ES-I3 (cell line): ENCODE results near the gene DPH2.

Experiments used
- H3K36me3 ChIP-seq: 2 replicates; pipeline ENCODE4 v1.6.1; 2013; ENCODE audit warnings: mild to moderate bottlenecking, low read length, control low read depth, moderate library complexity; ENCODE audit not compliant: insufficient read depth
- H3K4me1 ChIP-seq: 2 replicates; pipeline ENCODE4 v1.6.1; 2013; ENCODE audit warnings: mild to moderate bottlenecking, control low read depth, low read length; ENCODE audit not compliant: insufficient read depth
- H3K9ac ChIP-seq: 2 replicates; pipeline ENCODE4 v1.6.1; 2013; ENCODE audit warnings: low read depth, mild to moderate bottlenecking, low read length, moderate library complexity
- H3K9me3 ChIP-seq: 2 replicates; pipeline ENCODE4 v1.6.1; 2013; ENCODE audit warnings: mild to moderate bottlenecking, low read length, moderate library complexity; ENCODE audit not compliant: control insufficient read depth, insufficient read depth

DPH2 gene

DNA sequence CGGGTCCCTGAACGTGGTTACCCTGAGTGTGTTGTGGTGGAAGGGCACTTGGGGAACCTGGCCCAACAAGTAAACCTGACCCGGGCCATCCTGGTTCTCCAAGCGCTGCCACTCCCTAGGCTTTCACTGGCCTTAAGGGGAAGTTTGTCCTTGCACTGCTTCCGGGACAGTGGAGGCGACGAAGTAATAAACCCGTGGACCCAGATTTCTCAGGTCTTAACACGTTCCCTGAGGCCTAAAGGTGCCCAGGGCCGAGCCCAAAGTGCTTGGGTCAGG lies 21.3 kb downstream of the DPH2 start:
- no peaks in the 10 kb centered on the region for H3K36me3 ChIP-seq
- H3K9ac ChIP-seq = peak overlapping the region; percentile 82
- no peaks in the 10 kb centered on the region for H3K9me3 ChIP-seq
- H3K4me1 ChIP-seq = no peaks in the 10 kb centered on the region; the same call in 1 of the 2 replicates

DNA sequence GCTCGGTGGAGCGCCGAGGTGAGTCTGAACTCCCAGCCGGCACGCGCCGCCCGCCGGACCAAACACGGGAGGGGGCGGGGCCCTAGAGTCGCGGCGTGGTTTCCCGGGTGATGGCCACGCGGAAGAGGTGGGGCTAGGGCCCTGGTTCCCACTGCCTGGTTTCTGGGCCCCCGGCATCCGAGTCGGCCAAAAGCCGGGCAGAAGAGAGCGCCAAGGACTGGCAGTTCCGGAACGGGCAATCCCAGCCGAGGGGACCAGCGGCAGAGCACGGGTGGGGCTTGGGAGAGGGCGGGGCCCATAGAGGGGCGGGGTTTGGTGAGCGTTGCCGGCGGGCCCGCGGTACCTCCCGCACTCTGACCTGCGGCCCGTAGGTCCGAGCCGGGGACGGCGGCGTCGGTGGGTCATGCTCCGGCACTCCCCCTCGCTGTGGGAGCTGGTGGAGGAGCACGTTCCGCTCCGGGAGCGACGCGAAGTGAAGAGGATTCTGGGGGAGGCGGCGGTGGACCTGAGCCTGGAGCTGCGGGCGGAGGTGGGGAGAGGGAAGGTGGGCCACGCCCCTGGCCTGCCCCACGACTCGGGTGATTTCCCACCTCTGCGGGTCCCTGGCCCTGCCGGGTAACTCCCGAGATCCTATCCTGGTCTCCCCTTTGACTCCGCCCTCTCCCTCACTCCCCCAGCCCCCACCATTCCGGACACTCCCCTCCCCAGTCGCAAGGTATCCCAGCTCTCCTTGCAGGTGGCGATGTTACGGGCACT lies 21.8 kb downstream of the DPH2 start, which contains the start of gene CCDC24:
Gene CCDC24, plus strand, starts transcription at position 124 of the 756 bp plus-strand sequence. Its CDS starts 280 bp downstream, at position 404.
- no peaks in the 10 kb centered on the region; the same call in 1 of the 2 replicates for H3K4me1 ChIP-seq
- no peaks in the 10 kb centered on the region for H3K36me3 ChIP-seq
- peak within 1 kb of the TSS; percentile 82 for H3K9ac ChIP-seq
- no peaks in the 10 kb centered on the region for H3K9me3 ChIP-seq

DNA sequence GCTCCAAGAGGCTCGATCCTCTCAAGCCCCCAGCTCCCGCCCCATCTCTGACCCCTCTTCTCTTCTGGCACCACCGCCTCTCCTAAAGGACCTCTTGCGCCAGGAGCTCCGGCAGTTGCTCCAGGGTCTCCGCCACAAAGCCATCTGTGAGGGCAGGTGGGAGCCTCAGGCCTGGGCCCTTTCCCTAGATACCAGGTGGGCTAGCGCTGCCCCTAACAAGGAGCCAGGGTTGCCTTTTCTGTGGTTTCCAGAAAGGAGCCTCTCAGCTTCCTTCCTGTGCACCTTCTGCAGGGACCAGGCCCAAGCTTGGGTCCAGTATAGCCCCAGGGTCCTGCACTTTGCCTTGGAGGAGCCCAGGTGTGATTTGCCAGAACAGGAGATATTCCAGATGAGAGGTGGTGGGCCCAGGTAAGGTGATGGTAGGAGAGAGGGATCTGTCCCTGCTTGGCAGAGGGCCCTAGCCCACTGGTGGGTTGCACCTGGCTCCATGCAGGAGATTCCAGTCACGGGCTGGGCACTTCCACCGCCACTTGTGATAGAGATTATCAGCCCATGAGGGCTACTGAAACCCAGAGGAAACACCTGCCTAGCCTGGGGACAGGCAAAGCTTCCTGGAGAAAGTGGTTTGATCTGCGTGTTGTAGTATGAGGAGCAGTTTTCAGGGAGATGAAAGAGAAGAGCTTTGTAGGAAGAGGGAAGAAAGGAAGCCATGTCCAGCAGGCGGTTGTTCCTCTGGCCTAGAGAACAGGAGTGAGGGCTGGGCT lies 22.6 kb downstream of the DPH2 start:
- Histone ChIP-seq H3K36me3 (no peaks in the 10 kb centered on the region), H3K9me3 (no peaks in the 10 kb centered on the region), H3K9ac (peak overlapping the region; percentile 82), H3K4me1 (no peaks in the 10 kb centered on the region; the same call in 1 of the 2 replicates)

DNA sequence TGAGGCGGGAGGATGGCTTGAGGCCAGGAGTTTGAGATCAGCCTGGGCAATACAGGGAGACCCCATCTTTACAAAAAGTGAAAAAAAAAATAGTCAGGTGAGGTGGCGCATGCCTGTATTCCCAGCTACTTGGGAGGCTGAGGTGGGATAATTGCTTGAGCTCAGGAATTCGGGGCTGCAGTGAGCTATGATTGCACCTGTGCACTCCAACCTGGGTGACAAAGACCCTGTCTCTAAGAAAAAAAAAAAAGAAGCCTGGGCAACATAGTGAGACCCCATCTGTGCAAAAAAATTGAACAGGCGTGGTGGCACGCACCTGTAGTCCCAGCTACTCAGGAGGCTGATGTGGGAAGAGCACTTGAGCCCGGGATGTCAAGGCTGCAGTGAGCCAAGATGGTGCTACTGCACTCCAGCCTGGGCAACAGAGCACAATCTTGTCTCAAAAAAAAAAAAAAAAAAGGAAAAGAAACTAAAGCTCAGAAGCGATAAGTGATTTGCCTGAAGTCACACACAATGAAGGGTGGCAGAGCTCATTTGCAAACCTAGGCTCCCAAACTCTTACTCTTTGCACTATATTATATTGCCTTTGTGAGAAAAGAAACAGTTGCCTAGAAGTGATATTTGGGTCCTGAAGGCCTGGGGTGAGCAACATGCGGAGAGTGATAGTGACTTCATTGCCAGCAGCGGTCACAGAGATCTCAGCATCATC lies 23.6 kb downstream of the DPH2 start:
- no peaks in the 10 kb centered on the region for H3K9me3 ChIP-seq
- H3K9ac ChIP-seq = no peak overlapping the region
- no peaks in the 10 kb centered on the region; the same call in 1 of the 2 replicates for H3K4me1 ChIP-seq
- no peaks in the 10 kb centered on the region for H3K36me3 ChIP-seq

DNA sequence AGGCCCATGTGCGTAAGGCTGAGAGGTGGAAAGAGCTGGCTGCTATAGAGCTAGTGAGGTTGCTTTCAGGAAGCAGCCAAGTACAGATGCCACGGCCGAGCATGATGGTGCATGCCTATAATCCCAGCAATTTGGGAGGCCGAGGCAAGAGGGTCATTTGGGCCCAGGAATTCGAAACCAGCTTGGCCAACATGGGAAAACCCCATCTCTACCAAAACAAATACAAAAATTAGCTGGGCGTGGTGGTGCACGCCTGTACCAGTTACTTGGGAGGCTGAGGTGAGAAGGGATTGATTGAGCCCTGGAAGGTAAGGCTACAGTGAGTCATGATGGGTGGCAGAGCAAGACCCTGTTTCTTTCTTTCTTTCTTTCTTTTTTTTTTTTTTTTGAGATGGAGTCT lies 24.3 kb downstream of the DPH2 start:
- Histone ChIP-seq H3K36me3 (no peaks in the 10 kb centered on the region), H3K9me3 (no peaks in the 10 kb centered on the region), H3K9ac (no peak overlapping the region), H3K4me1 (no peaks in the 10 kb centered on the region; the same call in 1 of the 2 replicates)

DNA sequence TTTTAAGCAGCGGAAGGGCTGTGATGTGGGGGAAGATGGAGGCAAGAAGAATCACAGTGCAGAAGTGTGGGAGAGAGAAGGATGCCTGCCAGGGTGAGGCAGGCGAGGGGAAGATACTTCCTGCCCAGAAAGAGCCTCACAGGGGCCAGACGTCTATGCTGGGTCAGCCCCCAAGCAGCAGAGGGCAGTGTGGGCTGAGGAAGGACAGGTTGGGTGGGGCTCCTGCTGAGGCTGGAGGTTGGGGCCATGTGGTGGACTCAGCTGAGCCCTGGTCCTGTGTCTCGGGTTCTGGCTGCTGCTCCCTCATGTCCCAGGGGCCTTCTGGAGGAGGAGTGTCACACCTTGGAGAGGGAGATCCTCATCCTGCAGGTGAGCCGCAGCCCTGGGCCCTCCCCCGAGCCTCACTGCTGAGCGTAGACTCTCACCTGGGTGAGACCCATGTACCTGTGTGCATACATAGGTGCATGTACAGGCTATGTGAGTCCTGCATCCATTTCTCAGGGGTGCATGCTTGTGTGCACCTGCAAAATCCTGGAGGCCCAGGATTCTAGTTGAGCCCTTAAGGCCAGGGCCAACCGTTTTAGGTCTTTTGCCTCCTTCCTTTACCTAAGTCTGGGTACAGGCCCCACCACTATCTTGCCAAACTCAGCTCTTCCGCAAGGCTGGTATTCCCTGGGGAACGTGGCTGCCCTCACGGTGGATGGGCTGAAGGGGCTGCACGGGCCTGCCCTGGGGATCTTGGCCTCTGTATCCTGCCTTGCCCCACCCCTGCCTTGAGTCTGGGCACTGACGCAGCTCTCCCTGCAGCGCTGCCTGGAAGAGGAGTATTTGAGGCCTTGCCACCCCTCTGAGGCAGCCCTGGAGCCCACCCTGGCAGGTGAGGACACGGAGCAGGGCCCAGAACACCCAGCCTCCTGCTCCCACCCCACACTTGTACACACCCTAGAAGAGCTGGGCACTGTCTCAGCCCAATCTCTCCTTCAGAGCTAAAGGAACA lies 25.3 kb downstream of the DPH2 start:
- no peaks in the 10 kb centered on the region; the same call in 1 of the 2 replicates for H3K4me1 ChIP-seq
- H3K9ac ChIP-seq = no peak overlapping the region
- H3K36me3 ChIP-seq = no peaks in the 10 kb centered on the region
- H3K9me3 ChIP-seq = no peaks in the 10 kb centered on the region

DNA sequence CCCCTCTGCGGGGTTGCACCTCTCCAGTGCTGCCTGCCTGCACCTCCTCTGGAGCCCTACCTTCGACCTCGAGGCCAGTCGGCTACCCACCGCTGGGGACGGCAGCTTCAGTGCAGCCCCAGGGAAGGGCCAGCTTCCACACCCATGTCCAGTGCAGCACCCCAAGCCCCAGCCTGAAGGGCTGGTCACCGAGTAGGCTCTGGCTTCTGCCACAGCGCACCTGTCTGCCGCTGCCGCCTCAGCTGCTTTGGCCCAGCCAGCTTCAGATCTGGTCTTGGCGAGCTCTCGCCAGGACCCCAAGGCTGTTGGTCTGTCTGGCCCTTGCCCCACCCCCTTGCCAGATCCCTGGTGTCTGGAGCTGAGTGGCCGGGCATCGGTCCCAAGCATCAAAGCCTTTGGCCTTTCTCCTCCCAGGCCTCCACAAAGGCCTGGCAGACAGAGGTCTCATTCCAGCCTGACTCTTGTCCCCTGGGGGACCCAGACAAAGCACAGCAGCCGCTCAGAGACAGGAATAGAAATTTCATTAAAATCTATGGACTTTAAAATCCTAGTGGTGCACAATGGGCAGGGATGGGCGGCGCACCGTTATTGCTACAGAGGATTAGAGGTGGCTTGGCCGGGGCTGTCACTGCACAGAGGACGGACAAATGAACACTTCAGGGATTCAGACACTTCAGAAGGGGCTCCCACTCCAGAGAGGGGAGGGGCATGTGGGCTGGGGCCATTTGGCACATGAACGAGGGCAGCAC lies 26.3 kb downstream of the DPH2 start:
- Histone ChIP-seq H3K4me1 (no peaks in the 10 kb centered on the region; the same call in 1 of the 2 replicates), H3K9me3 (no peaks in the 10 kb centered on the region), H3K36me3 (no peaks in the 10 kb centered on the region), H3K9ac (no peak overlapping the region)

DNA sequence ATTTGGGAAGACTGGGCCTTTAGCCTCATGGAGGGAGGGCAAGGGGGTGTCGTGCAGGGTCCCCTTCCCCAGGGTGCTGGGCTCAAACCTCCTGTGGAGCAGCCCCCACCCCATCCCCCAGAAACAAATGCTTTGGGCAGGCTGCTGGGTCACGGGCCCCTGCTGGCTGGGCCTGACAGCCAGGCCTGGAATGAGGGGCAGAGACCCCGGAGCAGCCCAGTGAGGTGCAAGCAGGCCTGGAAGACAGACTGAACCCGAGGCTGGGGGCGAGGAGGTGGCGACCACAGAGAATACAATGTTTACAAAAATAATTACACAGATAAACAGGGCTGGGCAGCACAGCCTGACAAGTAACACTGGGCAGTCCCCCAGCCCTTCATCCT lies 26.9 kb downstream of the DPH2 start:
- no peaks in the 10 kb centered on the region for H3K9me3 ChIP-seq

DNA sequence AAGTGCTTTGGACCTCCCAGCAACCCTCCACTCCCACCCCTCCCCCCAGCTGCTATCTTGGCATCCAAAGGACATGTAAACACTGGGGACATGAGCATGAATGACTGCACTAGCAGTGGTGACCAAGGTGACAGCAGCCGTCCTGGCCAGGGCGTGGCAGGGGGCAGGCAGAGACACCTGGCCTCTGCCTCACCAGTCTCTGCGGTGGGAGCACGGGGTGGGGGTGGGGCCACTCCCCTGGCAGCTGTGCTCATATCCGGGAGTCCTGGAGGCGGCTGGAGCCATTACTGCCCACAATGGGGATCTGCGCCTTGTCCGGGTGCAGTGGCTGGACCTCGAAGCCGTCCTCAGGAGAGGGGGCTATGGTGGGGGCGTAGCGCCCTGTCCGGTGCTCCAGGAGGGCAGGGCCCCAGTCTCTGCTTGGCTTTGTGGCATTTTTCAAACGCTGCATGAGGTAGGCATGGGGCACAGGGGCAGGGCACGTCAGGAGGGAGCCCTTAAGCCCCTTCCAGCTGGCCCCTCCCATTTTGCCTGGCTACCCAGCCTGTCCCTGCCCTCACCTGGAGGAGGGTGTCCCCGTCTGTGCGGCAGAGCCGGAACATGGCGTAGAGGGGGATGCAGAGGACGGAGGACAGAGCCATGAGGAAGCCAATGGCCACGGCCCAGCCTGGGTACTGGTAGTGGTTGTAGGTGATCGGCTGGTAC lies 27.6 kb downstream of the DPH2 start:
- no peak overlapping the region for H3K9ac ChIP-seq
- H3K4me1 ChIP-seq = no peaks in the 10 kb centered on the region; the same call in 1 of the 2 replicates
- H3K9me3 ChIP-seq = no peaks in the 10 kb centered on the region
- H3K36me3 ChIP-seq = no peaks in the 10 kb centered on the region

More for the DNA sequence above, 26.9 kb downstream of the DPH2 start:
- Histone ChIP-seq H3K4me1 (no peaks in the 10 kb centered on the region; the same call in 1 of the 2 replicates), H3K9ac (no peak overlapping the region), H3K36me3 (no peaks in the 10 kb centered on the region)

DNA sequence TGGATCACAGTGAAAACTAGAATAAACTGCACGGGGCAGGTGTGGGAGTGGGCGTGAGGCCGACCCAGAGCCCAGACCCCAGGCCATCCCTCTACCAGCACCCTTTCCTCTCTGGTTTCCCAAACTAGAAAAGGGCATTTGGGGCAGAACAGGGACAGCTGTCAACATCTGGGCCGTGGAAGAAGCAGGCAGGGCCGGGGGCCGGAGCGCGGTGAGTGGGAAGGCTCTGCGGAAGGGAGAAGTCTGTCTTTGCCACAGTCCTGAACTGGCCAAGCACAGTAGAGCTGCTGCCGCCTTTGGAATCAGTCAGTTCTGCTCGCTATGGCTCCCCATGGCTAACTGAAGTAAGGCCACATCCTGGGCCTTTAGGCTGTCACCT lies 28.2 kb downstream of the DPH2 start:
- Histone ChIP-seq H3K36me3 (no peaks in the 10 kb centered on the region), H3K9me3 (no peaks in the 10 kb centered on the region), H3K9ac (no peak overlapping the region), H3K4me1 (no peaks in the 10 kb centered on the region; the same call in 1 of the 2 replicates)

DNA sequence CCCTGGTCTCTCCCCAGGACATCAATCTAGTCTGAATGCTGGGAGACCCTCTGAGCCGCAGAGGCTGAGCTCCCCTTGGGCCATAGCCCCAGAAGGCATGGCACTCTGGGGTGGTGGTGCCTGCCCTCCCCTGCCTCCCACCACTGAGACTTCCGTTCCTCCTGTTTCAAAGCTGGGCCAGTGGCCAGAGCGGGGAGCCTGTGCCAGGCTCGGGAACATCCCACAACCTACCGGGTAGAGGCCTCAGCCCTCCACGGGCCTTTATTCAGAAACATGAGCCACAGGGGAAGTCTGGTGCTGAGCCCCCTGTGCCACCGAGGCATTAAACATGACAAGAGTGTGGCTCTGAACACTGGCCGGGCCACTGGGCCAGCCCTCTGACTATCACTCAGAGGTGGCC lies 29.6 kb downstream of the DPH2 start:
- H3K9me3 ChIP-seq = no peaks in the 10 kb centered on the region
- no peak overlapping the region for H3K9ac ChIP-seq
- no peaks in the 10 kb centered on the region for H3K36me3 ChIP-seq
- H3K4me1 ChIP-seq = no peaks in the 10 kb centered on the region; the same call in 1 of the 2 replicates

DNA sequence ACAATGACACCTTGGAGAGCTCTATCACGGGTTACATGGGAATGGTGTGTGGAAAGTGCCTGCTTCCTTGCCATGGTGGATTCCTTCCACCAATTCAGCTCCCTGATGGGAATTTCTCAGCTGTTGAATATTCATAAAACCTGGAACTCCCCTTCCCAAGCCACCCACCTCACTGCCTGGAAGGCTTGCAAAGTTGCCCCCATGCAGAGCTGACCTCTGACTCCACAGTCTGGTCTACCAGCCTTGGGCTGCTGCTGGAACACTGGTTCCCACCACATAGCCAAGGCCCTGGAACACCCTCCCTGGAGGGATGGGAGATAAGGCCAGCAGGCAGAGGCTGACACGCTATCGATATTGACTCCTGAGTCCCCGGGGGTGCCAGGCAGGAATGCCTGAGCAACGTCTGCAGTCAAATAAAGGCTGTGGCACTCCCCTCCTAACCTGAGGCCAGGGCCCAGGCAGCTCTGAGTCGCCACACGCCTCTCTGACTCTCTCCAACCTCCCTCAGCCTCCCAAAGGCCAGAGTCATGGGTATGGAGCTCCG lies 30.4 kb downstream of the DPH2 start:
- no peaks in the 10 kb centered on the region for H3K9me3 ChIP-seq
- no peaks in the 10 kb centered on the region for H3K36me3 ChIP-seq
- no peak overlapping the region for H3K9ac ChIP-seq
- H3K4me1 ChIP-seq = no peaks in the 10 kb centered on the region
